H1 (cell line): ENCODE data around the gene ZXDC. TPM values are rescaled to one million over a fixed set of nuclear protein-coding genes. Genes with fewer than 3 reads are reported as not detected.

ENCODE experiments used
- CHD7 ChIP-seq: fragments of 300-600 bp; sonication (generic); IDR thresholded peaks from 2 replicates; pipeline ENCODE4 v1.7.1; 2012; ENCODE audit warnings: low read length, moderate library complexity, mild to moderate bottlenecking, inconsistent platforms; ENCODE audit not compliant: insufficient replicate concordance
- POLR2AphosphoS5 ChIP-seq: IDR thresholded peaks from 2 replicates; pipeline ENCODE4 v1.6.1; 2011; ENCODE audit warnings: low read depth, low read length
- polyA plus RNA-seq, 7 experiments: library from polyadenylated mRNA; depleted of rRNA in 3 of 7; stranded (reverse) in 5 of 7; unstranded in 2 of 7; fragments of >200 nt in 5 of 7; fragments of 200-250 nt in 2 of 7; gene quantifications; 1 replicate in 5 of 7; 2 replicates in 1 of 7; 4 replicates in 1 of 7; pipeline versions ENCODE4 v1.2.1 to v1.2.3, GENCODE V29; 2011 to 2013; ENCODE audit warnings: missing spikeins in 2 of 7, mixed read lengths in 2 of 7
- total RNA-seq: library from RNA; stranded (reverse); fragmentation: NEBNext Ultra II Directional; extraction: Animal tissue kit (Norgen Biotek cat#: 25700); gene quantifications from 2 replicates; pipeline ENCODE4 v1.2.1, GENCODE V29; 2021

ZXDC gene
- total and polyA plus RNA-seq, 2 of the 8 experiments (the other 6 are each of a cell fraction or from before 2014, with no cell fraction given): 12.7 to 24.3 TPM

GRCh38 chr3:126447456-126448106 is 28.1 kb downstream of the ZXDC start (continued):
- TF ChIP-seq CHD7: no peak
- TF ChIP-seq POLR2AphosphoS5: no peak
- TF ChIP-seq, all 59 proteins: peak for 0
